H1 (cell line): ENCODE data around the gene ZC3H7B. TPM values are rescaled to one million over a fixed set of nuclear protein-coding genes. Genes with fewer than 3 reads are reported as not detected.

Experiments
- CTCF ChIA-PET: fragments of 300-600 bp; sonication (Branson Sonifier 250); formaldehyde crosslinking; loops from one replicate; lab custom pipeline; 2021; ENCODE audit not compliant: partially characterized antibody; lab: Charles Lee
- POLR2A ChIA-PET: fragments of 300-600 bp; sonication (Branson Sonifier 250); formaldehyde crosslinking; loops from one replicate; lab custom pipeline; 2021; ENCODE audit warnings: inconsistent platforms; ENCODE audit not compliant: partially characterized antibody; lab: Charles Lee
- DNase-seq, 2 experiments: peaks; one replicate each; pipeline versions ENCODE4 v3.0.0 to v3.0.0-alpha.2; 2010 to 2022; ENCODE audit warnings: low spot score in 2 of 2, low read depth in 1 of 2, mixed read lengths in 1 of 2
- FAIRE-seq: peaks from 2 replicates; lab custom pipeline; 2011; peaks lifted over from hg19 to GRCh38; lab: Jason Lieb, UNC
- H2AFZ ChIP-seq: 2 replicates; pipeline ENCODE4 v1.8.1; 2012; ENCODE audit warnings: low read length, inconsistent platforms
- H2AK5ac ChIP-seq: 2 replicates; pipeline ENCODE4 v1.6.1; 2013; ENCODE audit warnings: low read depth, low read length
- H2BK120ac ChIP-seq: replicated peaks from 2 replicates; pipeline ENCODE3; 2013; ENCODE audit warnings: low read depth, low read length, inconsistent platforms
- H2BK12ac ChIP-seq: 2 replicates; pipeline ENCODE4 v1.6.1; 2013; ENCODE audit warnings: low read depth, low read length
- H2BK15ac ChIP-seq: 2 replicates; pipeline ENCODE4 v1.6.1; 2013; ENCODE audit warnings: low read length
- H2BK20ac ChIP-seq: 2 replicates; pipeline ENCODE4 v1.6.1; 2013; ENCODE audit warnings: low read length
- H2BK5ac ChIP-seq: 2 replicates; pipeline ENCODE4 v1.6.1; 2013; ENCODE audit warnings: low read depth, low read length
- H3K14ac ChIP-seq: 2 replicates; pipeline ENCODE4 v1.6.1; 2013; ENCODE audit warnings: inconsistent platforms; ENCODE audit not compliant: insufficient read length
- H3K18ac ChIP-seq: 2 replicates; pipeline ENCODE4 v1.6.1; 2013; ENCODE audit warnings: low read length; ENCODE audit errors: extremely low read depth
- H3K23ac ChIP-seq: 2 replicates; pipeline ENCODE4 v1.6.1; 2013; ENCODE audit warnings: inconsistent platforms; ENCODE audit not compliant: insufficient read length
- H3K23me2 ChIP-seq: 2 replicates; pipeline ENCODE4 v1.6.1; 2013; ENCODE audit warnings: low read depth, low read length
- H3K27ac ChIP-seq: 2 replicates; pipeline ENCODE4 v1.6.1; 2011; ENCODE audit warnings: low read depth, low read length, inconsistent platforms
- H3K27me3 ChIP-seq, 4 experiments: replicated peaks in 1 of 4; 1 replicate in 1 of 4; 2 replicates in 3 of 4; pipeline versions ENCODE4 v1.6.1 to v1.8.1; 2011 to 2013; ENCODE audit warnings: low read length in 3 of 4, mild to moderate bottlenecking in 3 of 4, inconsistent platforms in 2 of 4, mixed read lengths in 2 of 4, moderate library complexity in 1 of 4; ENCODE audit not compliant: control insufficient read depth in 3 of 4, insufficient read depth in 3 of 4; ENCODE audit errors: extremely low read depth in 1 of 4
- H3K36me3 ChIP-seq, 4 experiments: 2 replicates each; pipeline versions ENCODE4 v1.6.1 to v1.8.1; 2011 to 2013; ENCODE audit warnings: mild to moderate bottlenecking in 4 of 4, low read length in 3 of 4, moderate library complexity in 2 of 4, control low read depth in 1 of 4, inconsistent platforms in 1 of 4; ENCODE audit not compliant: insufficient read depth in 4 of 4, control insufficient read depth in 2 of 4
- H3K4ac ChIP-seq: replicated peaks from 2 replicates; pipeline ENCODE3; 2013; ENCODE audit warnings: low read length, low read depth, mixed read lengths, inconsistent platforms; ENCODE audit not compliant: insufficient read length
- H3K4me1 ChIP-seq, 4 experiments: replicated peaks in 1 of 4; 1 replicate in 1 of 4; 2 replicates in 3 of 4; pipeline versions ENCODE4 v1.6.1 to v1.8.1; 2011 to 2013; ENCODE audit warnings: low read length in 3 of 4, inconsistent platforms in 2 of 4, mixed read lengths in 1 of 4; ENCODE audit not compliant: insufficient read depth in 4 of 4, control insufficient read depth in 3 of 4
- H3K4me2 ChIP-seq, 2 experiments: 2 replicates each; pipeline versions ENCODE4 v1.6.1 to v1.8.1; 2011 to 2013; ENCODE audit warnings: low read depth in 2 of 2, low read length in 2 of 2, control low read depth in 1 of 2, inconsistent platforms in 1 of 2, mild to moderate bottlenecking in 1 of 2; ENCODE audit not compliant: insufficient read depth in 1 of 2
- H3K4me3 ChIP-seq, 4 experiments: fragments of 200-600, 300-600 bp in 1 of 4; sonication (generic), shearing (Covaris generic), sonication (Bioruptor Twin) in 1 of 4; 2 replicates each; pipeline versions ENCODE4 v1.5.1 to v1.8.1; 2011 to 2016; ENCODE audit warnings: low read length in 4 of 4, low read depth in 3 of 4, control low read depth in 2 of 4, inconsistent platforms in 2 of 4, mild to moderate bottlenecking in 2 of 4, mixed read lengths in 1 of 4, moderate library complexity in 1 of 4; ENCODE audit not compliant: insufficient read depth in 2 of 4; ENCODE audit errors: extremely low read depth in 1 of 4
- H3K56ac ChIP-seq: replicated peaks from 2 replicates; pipeline ENCODE3; 2013; ENCODE audit warnings: low read depth, mild to moderate bottlenecking, mixed read lengths, low read length, inconsistent platforms; ENCODE audit not compliant: insufficient read length
- H3K79me1 ChIP-seq: 2 replicates; pipeline ENCODE4 v1.6.1; 2013; ENCODE audit warnings: low read depth, low read length, control low read depth
- H3K79me2 ChIP-seq, 2 experiments: 2 replicates each; pipeline versions ENCODE4 v1.6.1 to v1.8.1; 2012 to 2013; ENCODE audit warnings: low read length in 2 of 2, mild to moderate bottlenecking in 2 of 2, inconsistent platforms in 1 of 2; ENCODE audit not compliant: insufficient read depth in 2 of 2, control insufficient read depth in 1 of 2
- H3K9ac ChIP-seq, 4 experiments: replicated peaks in 1 of 4; 1 replicate in 1 of 4; 2 replicates in 3 of 4; pipeline versions ENCODE4 v1.6.1 to v1.8.1; 2011 to 2013; ENCODE audit warnings: low read depth in 3 of 4, low read length in 3 of 4, control low read depth in 2 of 4, mild to moderate bottlenecking in 2 of 4, moderate library complexity in 2 of 4, inconsistent platforms in 1 of 4; ENCODE audit errors: extremely low read depth in 1 of 4
- H3K9me3 ChIP-seq, 2 experiments: 2 replicates each; pipeline versions ENCODE4 v1.6.1 to v1.8.1; 2012 to 2013; ENCODE audit warnings: mild to moderate bottlenecking in 2 of 2, moderate library complexity in 2 of 2, control low read depth in 1 of 2, inconsistent platforms in 1 of 2, low read depth in 1 of 2, low read length in 1 of 2, mixed read lengths in 1 of 2; ENCODE audit not compliant: insufficient read depth in 2 of 2
- H4K20me1 ChIP-seq, 2 experiments: replicated peaks in 1 of 2; 2 replicates each; pipeline versions ENCODE3 to v1.8.1; 2011 to 2013; ENCODE audit warnings: inconsistent platforms in 2 of 2, low read length in 2 of 2, mild to moderate bottlenecking in 1 of 2; ENCODE audit not compliant: insufficient read depth in 2 of 2, control insufficient read depth in 1 of 2
- H4K5ac ChIP-seq: 2 replicates; pipeline ENCODE4 v1.6.1; 2013; ENCODE audit warnings: low read length, low read depth, mixed read lengths, inconsistent platforms; ENCODE audit not compliant: insufficient read length
- H4K8ac ChIP-seq: 2 replicates; pipeline ENCODE4 v1.8.0; 2013; ENCODE audit warnings: mild to moderate bottlenecking, moderate library complexity, low read length, inconsistent platforms; ENCODE audit not compliant: insufficient read depth; ENCODE audit errors: extremely low read depth
- H4K91ac ChIP-seq: replicated peaks from 2 replicates; pipeline ENCODE3; 2013; ENCODE audit warnings: low read length, mixed read lengths, inconsistent platforms; ENCODE audit not compliant: insufficient read length
- ATF2 ChIP-seq: IDR thresholded peaks from 2 replicates; pipeline ENCODE4 v1.6.1; 2012; ENCODE audit warnings: low read length, inconsistent platforms
- E2F6 ChIP-seq: IDR thresholded peaks from 2 replicates; pipeline ENCODE4 v1.6.1; 2012; ENCODE audit warnings: inconsistent platforms
- HDAC6 ChIP-seq: IDR thresholded peaks from one replicate; pipeline ENCODE4 v1.7.1; 2012; ENCODE audit warnings: low read depth, mild to moderate bottlenecking, inconsistent platforms, low read length, moderate library complexity
- POLR2A ChIP-seq, 2 experiments: IDR thresholded peaks; 1 replicate in 1 of 2; 2 replicates in 1 of 2; pipeline ENCODE4 v1.6.1; 2011; ENCODE audit warnings: low read depth in 2 of 2, low read length in 2 of 2, mild to moderate bottlenecking in 2 of 2; ENCODE audit errors: control extremely low read depth in 1 of 2
- POU5F1 ChIP-seq: IDR thresholded peaks from 2 replicates; pipeline ENCODE4 v1.6.1; 2011; ENCODE audit warnings: low read depth, mild to moderate bottlenecking, low read length, moderate library complexity
- RBBP5 ChIP-seq: IDR thresholded peaks from 2 replicates; pipeline ENCODE4 v1.7.1; 2012; ENCODE audit warnings: low read depth, mild to moderate bottlenecking, inconsistent platforms, low read length, moderate library complexity, borderline replicate concordance
- RFX5 ChIP-seq: IDR thresholded peaks from 2 replicates; pipeline ENCODE4 v1.6.1; 2011; ENCODE audit warnings: low read depth, low read length, improper control_type of control experiment, borderline replicate concordance
- SIRT6 ChIP-seq: IDR thresholded peaks from one replicate; pipeline ENCODE4 v1.7.1; 2012; ENCODE audit warnings: low read length, inconsistent platforms
- SUZ12 ChIP-seq: fragments of 200-600 bp; sonication (generic); IDR thresholded peaks from 2 replicates; pipeline ENCODE4 v1.6.1; 2012; ENCODE audit warnings: mild to moderate bottlenecking, inconsistent platforms, low read length, moderate library complexity, mixed read lengths
- TAF1 ChIP-seq: IDR thresholded peaks from 2 replicates; pipeline ENCODE4 v1.6.1; 2011; ENCODE audit warnings: mild to moderate bottlenecking, low read depth, low read length
- TEAD4 ChIP-seq: IDR thresholded peaks from 2 replicates; pipeline ENCODE4 v1.6.1; 2012; ENCODE audit warnings: low read depth, low read length, inconsistent platforms, mixed read lengths
- WGBS, 2 experiments: shearing (Covaris generic) in 1 of 2; methylation state at CpG; one replicate each; pipeline versions ENCODE4 v1.1.6 to v1.1.7; 2013 to 2015; ENCODE audit warnings: low lambda C conversion rate in 2 of 2, mixed read lengths in 2 of 2, inconsistent platforms in 1 of 2, low coverage in 1 of 2, missing lambda C conversion rate in 1 of 2; ENCODE audit not compliant: insufficient replicate concordance in 2 of 2, insufficient coverage in 1 of 2, insufficient read length in 1 of 2; ENCODE audit errors: extremely low coverage in 1 of 2, missing lambda C conversion rate in 1 of 2; 5-methylcytosine and 5-hydroxymethylcytosine counted together
- polyA plus RNA-seq, 7 experiments: library from polyadenylated mRNA; depleted of rRNA in 3 of 7; stranded (reverse) in 5 of 7; unstranded in 2 of 7; fragments of >200 nt in 5 of 7; fragments of 200-250 nt in 2 of 7; gene quantifications; 1 replicate in 5 of 7; 2 replicates in 1 of 7; 4 replicates in 1 of 7; pipeline versions ENCODE4 v1.2.1 to v1.2.3, GENCODE V29; 2011 to 2013; ENCODE audit warnings: missing spikeins in 2 of 7, mixed read lengths in 2 of 7
- total RNA-seq: library from RNA; stranded (reverse); fragmentation: NEBNext Ultra II Directional; extraction: Animal tissue kit (Norgen Biotek cat#: 25700); gene quantifications from 2 replicates; pipeline ENCODE4 v1.2.1, GENCODE V29; 2021
- TF ChIP-seq, protein P1 (sequence below): IDR thresholded peaks from 2 replicates; pipeline ENCODE4 v1.6.1; 2011; ENCODE audit warnings: low read depth, mild to moderate bottlenecking, low read length; ENCODE audit not compliant: insufficient read depth

ZC3H7B gene
- total and polyA plus RNA-seq, 2 of the 8 experiments (the other 6 are each of a cell fraction or from before 2014, with no cell fraction given) = 35.5 to 78.6 TPM

GRCh38 chr22:41352058-41352457 lies 50.7 kb downstream of the ZC3H7B start:
- CTCF ChIA-PET = interaction anchor here (1.0 kb wide), 1 partner anchor 183 kb away, joined by 3 read pairs; no protein-coding TSS in a partner anchor
- TF ChIP-seq SIRT6 = no peak
- TF ChIP-seq HDAC6 = no peak
- TF ChIP-seq E2F6 = no peak
- no peak for TF ChIP-seq RBBP5
- TF ChIP-seq TAF1 = no peak
- TF ChIP-seq, protein P1, sequence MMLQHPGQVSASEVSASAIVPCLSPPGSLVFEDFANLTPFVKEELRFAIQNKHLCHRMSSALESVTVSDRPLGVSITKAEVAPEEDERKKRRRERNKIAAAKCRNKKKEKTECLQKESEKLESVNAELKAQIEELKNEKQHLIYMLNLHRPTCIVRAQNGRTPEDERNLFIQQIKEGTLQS = no peak
- no peak for TF ChIP-seq POU5F1
- no peak for TF ChIP-seq RFX5
- no peak for TF ChIP-seq ATF2
- TF ChIP-seq POLR2A (IDR thresholded peaks at IDR 0.05; ENCODE audit: control extremely low read depth in 1 of 2, low read depth in 2 of 2, low read length in 2 of 2) = no peak
- no peak for TF ChIP-seq SUZ12
- TF ChIP-seq TEAD4 = no peak

More at GRCh38 chr22:41352058-41352457, 50.7 kb downstream of the ZC3H7B start:
- Histone ChIP-seq H3K27ac (no peak overlapping the region), H4K20me1 (peaks cover 0 to 5% of the 10 kb centered on the region in 2 experiments), H2BK20ac (no peak overlapping the region), H3K4me1 (no peaks in the 10 kb centered on the region), H3K9ac (no peak overlapping the region), H3K23me2 (no peaks in the 10 kb centered on the region), H3K9me3 (no peaks in the 10 kb centered on the region), H2AFZ (no peak overlapping the region), H2BK12ac (no peak overlapping the region), H3K4ac (no peak overlapping the region), H3K36me3 (peaks cover 13 to 66% (median 40%) of the 10 kb centered on the region in 4 experiments), H3K4me3 (no peak overlapping the region), H3K18ac (no peak overlapping the region), H2BK120ac (no peak overlapping the region), H4K5ac (no peak overlapping the region), H4K8ac (no peak overlapping the region), H3K27me3 (no peaks in the 10 kb centered on the region), H2BK15ac (no peak overlapping the region), H3K79me2 (no peaks in the 10 kb centered on the region), H3K14ac (no peak overlapping the region), H3K4me2 (no peak overlapping the region), H3K23ac (no peak overlapping the region), H3K56ac (no peak overlapping the region), H3K79me1 (no peaks in the 10 kb centered on the region), H2BK5ac (no peak overlapping the region), H2AK5ac (no peak overlapping the region), H4K91ac (no peak overlapping the region)
- no peak for FAIRE-seq
- POLR2A ChIA-PET = interaction anchor here (1.0 to 1.5 kb wide), 3 partner anchors 9 to 29 kb away, joined by 3 to 5 read pairs (median 3); partner anchors contain the start of gene TEF
- 91% methylated on average over 6 of the region's 6 CpGs; no CpG with 5 or more reads in 1 of the 2 experiments for WGBS, 2 experiments
- no peak for DNase-seq
